RKO (cell line): ENCODE data around the gene HDAC3.
"Not testable (repeated sequence)": the region's sequence is repeated elsewhere in the genome, so short reads cannot be mapped to it uniquely, and the experiment has no call there.

Experiments
- DNase-seq: peaks from one replicate; pipeline ENCODE4 v3.0.0-alpha.2; 2016; ENCODE audit warnings: low spot score

Gene HDAC3

DNA sequence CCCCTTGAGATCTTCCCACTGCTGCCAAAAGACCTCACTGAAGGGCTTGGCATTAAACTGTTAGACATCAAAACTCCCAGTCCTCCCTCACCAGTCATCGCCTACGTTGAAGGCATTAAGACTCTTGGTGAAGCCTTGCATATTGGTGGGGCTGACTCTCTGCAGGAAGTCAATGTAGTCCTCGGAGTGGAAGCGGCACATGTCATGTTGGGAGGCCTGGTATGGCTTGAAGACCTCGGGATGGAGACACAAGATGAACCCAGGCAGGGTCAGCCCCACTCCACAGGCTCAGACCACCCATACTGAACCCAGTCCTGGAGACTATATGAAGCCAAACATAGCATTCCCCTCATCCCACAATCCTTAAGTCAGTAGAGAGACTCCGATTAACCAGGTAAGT lies 1.9 kb downstream of the HDAC3 start:
- DNase-seq: no peak

DNA sequence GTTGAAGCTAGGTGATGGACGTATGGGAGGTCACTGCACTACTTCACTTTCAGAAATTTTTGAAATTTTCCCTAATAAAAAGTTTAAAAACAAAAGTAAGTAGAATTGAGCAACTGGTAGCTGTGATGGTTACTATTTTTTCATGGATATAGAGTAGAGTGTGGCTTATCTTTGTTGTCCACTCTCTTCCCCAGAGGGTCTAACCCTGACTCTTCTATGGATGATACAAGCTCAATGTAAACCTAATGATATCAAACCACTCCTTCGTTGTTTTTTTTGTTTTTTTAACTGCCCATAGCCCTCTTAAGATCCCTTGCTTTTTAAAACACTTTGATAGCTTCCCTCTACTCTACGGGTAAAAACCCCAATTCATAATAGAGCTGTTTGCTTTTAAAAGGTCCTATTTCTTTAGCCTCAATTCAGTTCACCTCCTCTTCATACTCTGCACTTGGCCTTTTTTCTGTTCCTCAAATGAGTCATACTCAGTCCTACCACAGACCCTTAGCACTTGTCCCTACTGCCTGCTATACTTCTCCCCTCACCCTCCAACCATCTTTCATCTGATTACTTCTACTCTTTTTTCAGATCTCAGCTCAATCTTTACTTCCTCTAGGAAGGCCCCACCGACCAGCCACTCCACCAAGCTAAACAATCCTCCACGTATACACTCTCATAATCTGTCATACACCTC lies 2.6 kb downstream of the HDAC3 start:
- no peak for DNase-seq

DNA sequence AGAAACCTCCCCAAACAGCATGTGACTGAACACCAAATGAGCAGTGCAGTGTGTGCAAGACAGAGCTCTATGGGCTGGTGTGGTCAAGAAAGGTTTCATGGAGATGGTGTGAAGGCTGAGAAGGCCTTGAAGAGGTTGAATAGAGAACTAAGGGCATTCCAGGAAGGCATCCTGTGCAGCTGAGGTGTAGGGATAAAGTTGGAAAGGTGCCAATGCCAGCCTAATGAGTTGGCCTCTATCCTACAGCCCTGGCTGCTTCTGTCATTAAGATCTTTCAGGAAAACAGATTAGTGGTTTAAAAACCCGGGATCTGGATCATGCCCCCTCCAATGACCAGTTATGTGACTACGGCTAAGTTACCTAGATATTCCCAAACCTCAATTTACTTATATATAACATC lies 4.0 kb downstream of the HDAC3 start:
- no peak for DNase-seq

DNA sequence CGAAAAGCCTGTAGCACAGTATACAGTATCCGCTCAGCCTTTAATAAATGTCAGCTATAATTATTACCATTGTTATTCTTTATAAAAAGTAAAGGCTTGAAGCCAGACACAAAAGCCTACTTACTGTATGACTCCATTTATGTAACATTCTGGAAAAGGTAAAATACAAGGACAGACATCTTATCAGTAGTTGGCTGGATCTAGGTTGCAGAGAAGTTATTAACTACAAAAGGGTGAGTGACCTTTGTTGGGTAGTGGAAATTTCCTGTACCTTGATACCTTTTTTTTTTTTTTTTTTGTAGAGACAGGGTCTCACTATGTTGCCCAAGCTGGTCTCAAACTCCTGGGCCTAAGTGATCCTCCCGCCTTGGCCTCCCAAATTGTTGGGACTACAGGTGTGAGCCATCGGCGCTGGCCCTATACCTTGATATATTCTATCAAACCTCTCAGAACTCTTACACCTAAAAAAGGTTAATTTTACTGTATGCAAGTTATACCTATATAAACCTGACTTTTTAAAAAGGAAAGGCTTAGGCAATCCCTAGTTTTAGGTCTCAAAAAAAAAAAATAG lies 6.0 kb downstream of the HDAC3 start:
- DNase-seq: no peak

DNA sequence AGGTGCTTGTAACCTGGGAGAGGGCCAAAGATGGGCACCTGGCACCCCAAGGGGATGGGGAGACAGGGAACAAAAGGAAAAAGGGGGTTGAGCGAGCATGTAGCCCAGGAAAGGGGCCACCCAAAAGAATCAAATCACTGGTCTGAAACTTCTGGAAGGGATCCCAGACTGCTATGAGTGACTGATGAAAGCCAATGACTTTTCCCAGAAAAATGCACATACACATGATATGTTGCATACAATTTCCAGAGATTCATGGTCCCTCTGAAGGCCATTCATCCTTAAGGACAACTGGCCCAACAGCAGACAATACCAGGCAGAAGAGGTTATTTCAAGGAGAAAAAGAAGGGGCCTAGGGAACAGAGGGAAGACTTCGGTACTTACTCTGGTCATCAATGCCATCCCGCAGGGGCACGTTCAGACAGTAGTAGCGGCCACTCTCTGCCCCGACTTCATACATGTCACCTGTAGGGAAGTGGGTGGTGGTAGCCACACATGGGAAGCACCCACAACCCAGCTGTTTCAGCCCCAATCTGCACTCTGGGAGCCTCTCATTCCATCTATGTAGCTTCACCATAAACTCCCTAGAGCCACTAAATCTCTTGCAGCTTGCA lies 8.4 kb downstream of the HDAC3 start:
- no peak for DNase-seq

DNA sequence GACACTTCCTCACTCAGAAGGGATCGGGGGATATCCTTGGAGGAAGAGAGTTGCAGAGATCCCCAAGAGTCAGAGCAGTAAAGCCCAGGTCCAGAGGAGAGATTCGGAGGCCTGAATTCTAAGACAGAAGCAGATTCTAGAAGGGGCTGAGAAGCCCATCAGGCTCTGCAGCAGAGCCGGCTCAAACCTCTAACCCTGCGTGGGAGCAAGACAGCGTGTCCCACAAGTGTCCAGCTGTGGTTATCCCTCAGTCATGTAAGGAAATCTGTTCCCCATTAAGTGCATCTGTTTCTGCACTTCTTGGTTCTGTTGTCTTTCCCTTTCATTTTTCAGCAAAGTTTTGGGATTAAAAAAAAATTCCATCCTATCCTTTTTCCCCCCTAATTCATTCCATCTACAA lies 13.0 kb downstream of the HDAC3 start:
- DNase-seq: no peak

DNA sequence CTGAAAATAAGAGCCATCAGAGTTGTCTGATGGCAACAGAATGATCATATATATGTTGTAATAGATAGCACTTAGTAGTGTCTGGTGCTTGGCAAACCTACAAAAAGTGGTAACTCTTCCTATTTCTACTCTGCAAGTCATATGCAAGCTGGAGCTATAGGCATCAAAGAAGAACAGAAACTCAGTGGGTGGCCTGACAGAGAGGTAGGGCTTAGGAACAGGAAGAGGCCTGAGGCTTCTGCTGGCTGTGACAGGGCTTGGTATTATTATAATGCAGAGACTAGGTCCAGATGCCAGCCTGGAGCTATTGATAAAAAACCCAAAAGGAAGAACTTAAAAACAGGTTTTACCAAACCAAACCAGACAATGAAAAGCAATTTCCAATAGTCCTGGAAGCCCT lies 13.5 kb downstream of the HDAC3 start:
- no peak for DNase-seq

DNA sequence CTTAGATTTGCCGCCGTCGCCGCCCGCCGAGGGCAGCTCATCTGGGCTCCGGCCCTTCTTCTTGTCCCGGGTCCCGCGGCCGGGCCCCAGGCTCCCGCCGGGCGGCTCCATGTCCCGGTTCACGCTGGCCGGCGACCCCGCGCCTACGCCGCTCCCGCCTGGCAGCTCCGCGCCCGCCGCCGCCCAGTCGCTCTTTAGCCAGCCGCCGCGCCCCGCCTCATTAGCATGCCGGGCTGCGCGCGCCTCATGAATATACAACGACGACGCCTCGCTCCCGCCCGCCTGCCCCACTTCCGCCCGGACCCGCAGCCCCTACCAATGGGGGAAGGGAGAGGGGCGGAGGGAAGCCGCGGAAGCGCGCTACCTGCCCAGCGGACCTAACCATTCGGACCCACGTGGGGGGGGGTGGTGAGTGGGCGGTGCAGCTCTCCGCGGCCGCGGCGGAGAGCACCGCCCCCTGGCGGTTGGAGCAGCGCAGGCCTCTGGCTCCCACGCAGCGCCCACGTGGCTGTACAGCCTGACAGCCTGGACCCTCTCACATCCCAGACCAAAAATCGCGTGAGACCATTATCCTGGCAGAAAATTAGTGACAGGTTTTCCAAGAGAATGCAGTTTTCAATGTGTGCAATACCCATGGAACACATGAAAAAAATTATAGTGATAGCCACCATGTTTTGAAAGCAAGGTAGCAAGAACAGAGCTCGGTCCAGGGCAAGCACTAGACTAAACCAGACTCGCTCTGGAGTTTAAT lies 17.7 kb downstream of the HDAC3 start, which contains the start of gene DIAPH1:
DIAPH1 (minus strand) TSS at position 197 of the 751 bp plus-strand sequence; CDS start at position 111, 86 bp downstream.
- DNase-seq: peak; percentile 95

DNA sequence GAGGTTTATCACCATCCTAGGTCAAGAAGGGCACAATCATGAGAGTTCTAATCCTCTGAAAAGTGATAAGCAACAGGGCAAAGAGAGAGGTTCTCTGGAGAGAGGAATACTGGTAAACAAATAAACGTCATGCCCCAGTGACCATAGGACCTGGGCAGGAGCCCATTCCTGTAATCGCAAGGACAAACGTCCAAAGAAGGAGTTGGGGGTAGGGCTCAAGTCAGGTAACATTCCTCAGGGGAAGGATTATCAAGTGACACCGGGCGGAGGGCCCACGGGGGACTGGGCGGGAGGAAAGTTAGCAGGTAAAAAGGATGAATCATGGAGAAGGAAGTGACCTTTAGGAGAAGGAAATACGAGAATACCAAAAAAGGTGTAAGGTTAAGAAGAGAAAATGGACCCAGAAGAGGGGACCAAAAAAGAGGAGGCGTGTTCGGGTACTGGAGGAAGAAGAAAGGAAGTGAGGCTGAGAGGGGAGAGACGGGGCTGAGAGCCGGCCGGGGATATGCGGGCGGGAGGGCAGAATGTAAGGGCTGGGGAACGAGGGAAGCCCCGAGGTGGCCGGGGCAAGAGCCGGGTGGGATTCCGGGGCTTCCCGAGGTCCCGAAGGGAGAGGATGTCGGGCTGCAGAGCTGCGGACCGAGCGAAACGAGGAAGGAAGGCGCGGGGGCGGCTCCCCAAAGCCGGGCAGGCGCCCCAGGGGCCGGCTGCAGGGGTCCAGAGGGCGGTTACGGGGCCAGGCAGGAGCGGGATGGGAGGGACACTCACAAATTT lies 18.4 kb downstream of the HDAC3 start:
- DNase-seq: peak; percentile 64

DNA sequence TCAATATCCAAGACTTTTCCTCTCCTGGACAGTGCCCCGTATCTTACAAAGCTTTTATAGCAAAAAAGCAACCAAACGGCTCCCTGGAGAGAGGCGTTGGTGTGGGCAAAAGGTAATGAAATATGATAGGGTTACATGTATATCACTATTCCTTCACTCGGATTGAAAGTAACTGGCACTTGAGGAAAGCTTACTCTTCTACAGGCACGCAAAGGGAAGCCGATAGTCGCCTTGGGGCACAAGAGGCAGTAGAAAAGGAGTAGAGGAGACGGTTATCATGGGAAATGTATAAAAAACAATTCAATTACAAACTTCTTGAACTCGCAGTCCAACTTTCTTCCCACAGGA lies 19.0 kb downstream of the HDAC3 start:
- peak; percentile 28 for DNase-seq

DNA sequence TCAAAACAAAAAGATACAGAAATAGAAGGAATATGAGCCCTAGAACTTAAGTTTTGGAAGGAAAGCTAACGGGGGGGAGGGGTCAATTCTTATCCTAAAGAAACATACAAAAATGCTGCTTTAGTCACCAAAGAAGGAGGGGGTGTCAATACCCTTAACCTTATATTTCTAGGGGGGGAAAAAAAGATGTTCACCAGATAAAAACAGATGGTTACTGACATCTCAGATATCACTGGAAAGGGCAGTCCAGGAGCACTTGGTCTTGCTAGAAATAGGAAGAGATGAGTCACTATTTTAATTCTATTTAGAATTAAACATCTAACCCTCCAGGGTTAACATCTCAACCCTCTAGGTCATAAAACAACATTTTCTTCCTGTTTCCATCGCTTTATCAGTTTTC lies 19.5 kb downstream of the HDAC3 start:
- DNase-seq: peak; percentile 43

DNA sequence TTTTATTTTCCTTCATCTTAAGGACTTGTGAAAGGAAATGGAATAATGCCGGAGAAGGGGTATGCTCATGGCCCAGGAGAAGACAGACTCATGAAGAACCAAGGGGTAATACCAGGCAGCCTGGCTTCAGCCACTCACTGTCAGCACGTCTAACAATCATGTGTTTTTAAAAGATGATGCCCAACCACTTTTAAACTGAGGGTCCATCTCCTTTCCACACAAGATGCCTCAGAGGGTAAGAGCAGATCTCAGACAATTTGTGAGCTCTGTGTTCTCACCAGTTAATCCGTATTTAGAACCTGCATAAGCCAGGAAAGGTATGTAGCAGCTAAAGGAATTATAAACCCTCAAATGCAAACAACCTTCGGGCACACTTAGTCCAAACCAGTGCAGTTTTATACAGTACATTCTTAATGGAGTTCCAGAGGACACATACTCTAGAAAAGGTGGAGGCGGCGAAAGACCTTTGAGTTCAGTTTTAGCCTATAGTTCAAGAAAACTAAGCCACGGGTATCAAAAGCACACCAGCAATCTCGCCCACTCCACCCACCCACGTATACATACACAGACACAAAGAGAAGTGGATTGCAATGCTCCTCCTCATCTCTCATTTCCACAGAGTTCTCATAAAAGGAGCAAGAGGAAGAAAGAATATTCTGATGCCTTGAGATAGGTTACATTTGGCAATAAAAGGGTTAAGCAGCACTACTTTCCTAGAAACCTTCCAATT lies 20.5 kb downstream of the HDAC3 start:
- DNase-seq: no peak

DNA sequence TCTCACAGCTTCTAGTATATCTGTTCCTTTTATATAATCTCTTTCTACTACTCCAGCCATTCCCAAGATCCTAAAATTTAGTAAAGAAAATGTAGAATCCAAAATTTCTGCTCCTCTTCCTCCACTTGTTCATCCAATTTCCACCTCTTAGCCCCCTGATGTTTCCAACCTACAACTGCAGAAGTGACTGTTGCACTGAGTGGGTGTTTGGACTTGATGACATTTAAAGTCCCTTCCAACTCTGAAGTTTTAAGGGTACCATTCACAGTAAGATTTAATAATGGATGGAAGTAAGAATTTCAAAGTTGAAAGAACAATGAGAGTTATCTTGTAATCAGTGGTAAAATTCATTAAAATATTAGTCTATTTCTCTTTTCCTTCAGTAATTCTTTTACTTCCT lies 23.3 kb downstream of the HDAC3 start:
- DNase-seq: no peak

DNA sequence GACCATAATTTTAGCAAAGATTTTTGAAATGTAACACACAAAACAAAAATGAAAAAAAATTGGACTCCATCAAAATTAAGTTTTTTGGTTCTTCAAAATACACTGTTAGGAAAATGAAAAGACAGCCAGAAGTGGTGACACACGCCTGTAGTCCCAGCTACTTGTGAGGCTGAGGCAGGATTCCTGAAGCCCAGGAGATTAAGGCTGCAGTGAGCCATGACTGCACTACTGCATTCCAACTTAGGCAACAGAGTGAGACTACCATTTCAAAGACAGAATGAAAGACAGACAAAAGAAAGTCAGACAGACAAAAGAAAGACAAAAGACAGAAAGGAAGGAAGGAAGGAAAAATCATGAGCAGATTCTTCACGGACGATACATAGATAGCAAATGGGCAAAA lies 25.4 kb downstream of the HDAC3 start:
- DNase-seq: no peak

DNA sequence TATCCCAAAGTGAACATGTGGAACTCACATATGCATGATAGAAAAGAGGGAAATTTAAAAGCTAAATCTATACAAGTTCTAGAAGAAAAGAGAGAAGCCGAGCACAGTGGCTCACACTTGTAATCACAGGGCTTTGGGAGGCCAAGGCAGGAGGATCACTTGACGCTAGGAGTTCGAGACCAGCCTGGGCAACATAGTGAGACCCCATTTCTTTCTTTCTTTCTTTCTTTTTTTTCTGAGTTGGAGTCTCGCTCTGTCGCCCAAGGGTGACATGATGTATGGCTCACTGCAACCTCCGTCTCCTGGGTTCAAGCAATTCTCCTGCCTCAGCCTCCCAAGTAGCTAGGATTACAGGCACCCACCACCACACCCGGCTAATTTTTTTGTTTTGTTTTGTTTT lies 26.7 kb downstream of the HDAC3 start:
- DNase-seq: not testable (repeated sequence)

DNA sequence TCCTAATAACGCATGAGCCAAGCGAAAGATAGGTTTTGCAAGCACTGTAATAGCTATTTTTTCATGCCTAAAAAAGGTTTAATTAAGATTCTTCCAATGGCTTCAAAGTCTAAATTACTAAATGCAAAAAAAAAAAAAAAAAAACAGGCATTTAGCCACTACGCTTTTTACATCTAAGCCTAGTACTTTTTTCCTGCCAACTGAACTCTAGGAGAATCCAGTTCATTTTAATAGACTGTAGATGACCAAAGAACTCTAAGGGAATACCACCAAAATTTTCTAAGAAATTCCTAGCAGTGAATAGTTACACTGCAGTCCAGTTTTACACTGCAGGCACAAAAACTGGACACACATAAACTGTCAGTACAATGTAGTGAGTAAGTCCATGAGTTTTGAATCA lies 27.6 kb downstream of the HDAC3 start:
- DNase-seq: no peak

DNA sequence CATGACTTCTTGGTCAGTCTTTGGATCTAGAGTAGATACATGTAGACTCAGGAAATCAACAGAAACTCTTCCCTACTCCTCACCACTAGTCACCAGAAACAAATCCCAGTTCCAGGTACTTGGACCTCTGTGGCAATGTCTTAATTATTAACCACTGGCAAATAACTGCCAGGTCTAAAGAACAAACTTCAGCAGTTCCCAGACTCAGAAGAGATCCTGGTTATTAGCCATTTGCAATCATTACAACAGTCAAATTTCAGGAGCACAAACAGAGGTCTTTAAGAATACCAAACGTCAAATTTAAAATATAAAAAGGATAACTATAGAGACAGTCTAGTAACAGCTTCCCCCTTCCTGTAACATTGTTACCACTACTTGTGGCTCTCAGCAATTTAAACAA lies 28.1 kb downstream of the HDAC3 start:
- no peak for DNase-seq

DNA sequence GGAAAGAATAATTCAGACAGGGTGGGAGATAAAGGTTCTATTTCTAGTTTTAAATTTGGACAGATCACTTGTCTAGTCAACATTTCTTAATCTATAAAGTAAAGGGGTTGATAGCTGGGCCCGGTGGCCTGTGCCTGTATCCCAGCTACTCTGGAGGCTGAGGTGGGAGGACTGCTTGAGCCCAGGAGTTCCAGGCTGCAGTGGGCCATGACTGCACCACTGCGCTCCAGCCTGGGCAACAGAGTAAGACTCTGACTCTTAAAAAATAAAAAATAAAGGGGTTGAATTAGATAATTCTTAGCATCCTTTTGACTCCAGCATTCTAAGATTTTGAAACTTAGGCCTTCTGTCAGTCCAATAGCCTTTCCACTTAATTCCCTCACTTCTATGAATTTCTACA lies 28.6 kb downstream of the HDAC3 start:
- no peak for DNase-seq

DNA sequence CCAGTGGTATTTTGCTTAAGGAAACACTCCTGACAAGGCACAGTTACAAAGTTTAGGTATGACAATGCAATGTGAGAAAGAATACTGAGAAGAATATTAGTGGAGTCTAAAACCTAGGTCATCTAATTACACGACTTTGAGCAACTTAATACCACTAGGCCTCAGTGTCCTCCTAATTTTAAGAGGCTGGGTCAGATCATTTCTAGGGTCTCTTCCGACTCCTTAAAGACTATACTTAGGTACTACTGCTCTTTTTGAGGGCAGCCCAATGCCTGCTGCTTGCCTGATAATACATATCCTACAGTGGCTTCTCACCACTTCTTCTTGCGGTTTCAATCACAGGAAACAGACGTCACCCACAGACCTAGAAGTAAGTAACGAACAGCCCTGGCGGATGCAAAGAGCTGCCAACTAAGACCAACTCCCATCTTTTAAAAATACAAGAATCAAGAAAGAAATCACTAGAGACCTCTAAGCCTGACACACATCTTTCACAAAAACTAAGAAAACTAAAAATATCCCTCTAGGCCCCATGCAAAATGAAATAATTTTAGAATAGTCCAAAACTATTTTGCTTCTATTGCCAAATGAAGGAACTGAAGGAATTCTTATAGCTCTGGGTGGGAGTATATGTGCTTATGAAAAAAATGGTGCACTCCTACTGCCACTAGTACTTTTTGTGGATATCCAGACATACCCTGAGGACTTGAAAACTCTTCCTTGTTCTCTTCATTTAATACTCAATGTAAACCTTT lies 30.9 kb downstream of the HDAC3 start:
- DNase-seq: no peak

DNA sequence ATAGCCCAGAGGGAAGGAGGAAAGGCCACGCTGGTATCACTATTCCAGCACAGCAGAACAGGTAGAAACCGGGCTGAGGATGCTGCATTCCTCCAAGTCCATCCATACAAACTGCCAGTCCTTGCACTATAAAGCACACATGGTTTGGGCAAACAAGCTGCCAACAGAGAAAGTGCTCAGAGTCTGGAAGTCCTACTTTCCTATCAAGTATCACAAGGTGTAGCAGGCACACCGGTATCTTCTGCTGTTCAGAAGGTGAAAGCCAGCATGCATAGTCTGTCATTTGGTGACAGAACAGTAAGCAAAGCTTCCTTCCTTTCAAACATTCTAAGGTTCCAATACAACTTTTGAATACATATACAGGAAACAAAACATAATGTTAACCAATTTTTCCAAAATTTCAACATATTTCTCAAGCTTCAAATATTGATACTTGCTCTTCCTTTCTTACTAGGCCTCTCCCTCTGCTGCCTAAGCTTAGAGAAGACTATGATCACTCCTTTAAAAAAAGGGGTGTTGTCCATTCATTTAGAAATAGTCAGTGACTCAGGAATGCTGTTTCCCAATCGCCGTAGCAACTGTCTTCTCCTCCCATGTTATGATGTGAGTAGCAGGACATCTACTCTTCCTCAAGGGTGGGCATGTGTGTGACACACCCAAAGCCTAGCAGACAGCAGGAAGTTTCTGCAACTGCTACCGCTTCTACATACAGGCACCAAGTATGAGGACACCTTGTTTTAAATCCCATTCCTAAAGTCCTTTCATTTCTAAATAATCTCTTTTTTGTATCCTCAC lies 32.5 kb downstream of the HDAC3 start:
- peak; percentile 87 for DNase-seq
